ENCODE data around the gene PDE4D. TPM values are rescaled to one million over a fixed set of nuclear protein-coding genes. Genes with fewer than 3 reads are reported as not detected.

PDE4D gene
- total and polyA plus RNA-seq, 2 donors (not counting 3 experiments of a cell fraction or from before 2014, with no cell fraction given), result 34.5 to 51.2 TPM

DNA sequence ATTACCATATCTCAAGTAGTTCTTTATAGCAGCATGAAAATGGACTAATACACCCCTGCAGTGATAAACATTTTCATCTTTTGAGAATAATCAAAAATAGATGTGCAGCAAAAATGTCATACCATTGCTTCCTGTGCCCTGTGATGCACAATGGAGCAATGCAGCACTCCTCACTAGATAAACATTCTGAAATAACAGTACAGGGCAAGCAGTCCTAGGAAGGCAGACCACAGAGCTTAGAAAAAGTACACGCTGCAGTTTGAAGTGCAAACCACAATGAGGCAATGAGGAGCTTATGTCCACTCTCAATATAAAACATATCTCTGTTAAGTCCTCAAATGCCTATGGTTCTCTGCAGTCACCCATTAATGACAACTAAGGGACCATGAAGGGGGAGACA lies 367.6 kb downstream of the PDE4D start:
- no TSS peak for BruUV-seq (replicated peaks)
- no peak for TF ChIP-seq MYC (IDR thresholded peaks at IDR 0.05; ENCODE audit: low read depth, low read length)
- TF ChIP-seq POLR2AphosphoS5 (IDR thresholded peaks at IDR 0.05; ENCODE audit: insufficient read depth, low read depth, low read length), result peak; percentile 74
- TF ChIP-seq GATA2 (IDR thresholded peaks at IDR 0.05; ENCODE audit: insufficient read depth, insufficient read length, low read depth, low read length), result peak; percentile 45
- peak; percentile 65 for TF ChIP-seq JUN (IDR thresholded peaks at IDR 0.05; ENCODE audit: borderline replicate concordance, insufficient read depth, insufficient read length, low read depth)
- TF ChIP-seq, protein P1, sequence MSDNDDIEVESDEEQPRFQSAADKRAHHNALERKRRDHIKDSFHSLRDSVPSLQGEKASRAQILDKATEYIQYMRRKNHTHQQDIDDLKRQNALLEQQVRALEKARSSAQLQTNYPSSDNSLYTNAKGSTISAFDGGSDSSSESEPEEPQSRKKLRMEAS (IDR thresholded peaks at IDR 0.05; ENCODE audit: insufficient read depth, insufficient read length), result no peak
- TF ChIP-seq, protein P2, sequence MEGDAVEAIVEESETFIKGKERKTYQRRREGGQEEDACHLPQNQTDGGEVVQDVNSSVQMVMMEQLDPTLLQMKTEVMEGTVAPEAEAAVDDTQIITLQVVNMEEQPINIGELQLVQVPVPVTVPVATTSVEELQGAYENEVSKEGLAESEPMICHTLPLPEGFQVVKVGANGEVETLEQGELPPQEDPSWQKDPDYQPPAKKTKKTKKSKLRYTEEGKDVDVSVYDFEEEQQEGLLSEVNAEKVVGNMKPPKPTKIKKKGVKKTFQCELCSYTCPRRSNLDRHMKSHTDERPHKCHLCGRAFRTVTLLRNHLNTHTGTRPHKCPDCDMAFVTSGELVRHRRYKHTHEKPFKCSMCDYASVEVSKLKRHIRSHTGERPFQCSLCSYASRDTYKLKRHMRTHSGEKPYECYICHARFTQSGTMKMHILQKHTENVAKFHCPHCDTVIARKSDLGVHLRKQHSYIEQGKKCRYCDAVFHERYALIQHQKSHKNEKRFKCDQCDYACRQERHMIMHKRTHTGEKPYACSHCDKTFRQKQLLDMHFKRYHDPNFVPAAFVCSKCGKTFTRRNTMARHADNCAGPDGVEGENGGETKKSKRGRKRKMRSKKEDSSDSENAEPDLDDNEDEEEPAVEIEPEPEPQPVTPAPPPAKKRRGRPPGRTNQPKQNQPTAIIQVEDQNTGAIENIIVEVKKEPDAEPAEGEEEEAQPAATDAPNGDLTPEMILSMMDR (IDR thresholded peaks at IDR 0.05; ENCODE audit: extremely low read depth in 1 of 2, insufficient read depth in 1 of 2, low read depth in 1 of 2, low read length in 2 of 2), result peak in 1 of 2 donors; percentile 7
- peak; percentile 68 for TF ChIP-seq FOS (IDR thresholded peaks at IDR 0.05; ENCODE audit: borderline replicate concordance, insufficient read depth, low read length)
- no peak for TF ChIP-seq POLR2A (IDR thresholded peaks at IDR 0.05; ENCODE audit: low read depth, low read length)
- TF ChIP-seq EZH2 (IDR thresholded peaks at IDR 0.05; ENCODE audit: borderline replicate concordance, low read depth, low read length, severe bottlenecking), result no peak
- no peaks in the 10 kb centered on the region for H3K9me1 ChIP-seq (replicated peaks; ENCODE audit: control insufficient read depth, extremely low read depth, insufficient read depth, low read length)
- H3K9me3 ChIP-seq (replicated peaks; ENCODE audit: control insufficient read depth, insufficient read depth, low read length), result no peaks in the 10 kb centered on the region
- no peak overlapping the region for H2AFZ ChIP-seq (ENCODE audit: low read depth, low read length)
- DNase-seq (ENCODE audit: low read depth, low spot score) (peak; percentile 63), FAIRE-seq (peak; percentile 83)
- no peaks in the 10 kb centered on the region for H3K27me3 ChIP-seq (ENCODE audit: control insufficient read depth in 2 of 2, insufficient read depth in 2 of 2, low read length in 2 of 2)
- no peak overlapping the region for H3K4me3 ChIP-seq (replicated peaks in 1 of 3; ENCODE audit: insufficient read depth in 1 of 3, low read depth in 1 of 3, low read length in 3 of 3)
- no peak overlapping the region for H3K9ac ChIP-seq (replicated peaks; ENCODE audit: extremely low read depth, insufficient read depth, low read length)
- peak overlapping the region; percentile 88 for H3K27ac ChIP-seq (ENCODE audit: insufficient read depth, low read depth, low read length)
- dilution Hi-C loops (cut with MboI; ENCODE audit: extremely low pct_ligation_motif_present, low sequenced_read_pairs) (no loop called here), intact Hi-C loops (cut with micrococcal nuclease) (loop anchor here (1.0 to 5.0 kb wide), 4 partner anchors 8 to 136 kb away; no protein-coding TSS in a partner anchor)
- H3K4me1 ChIP-seq (ENCODE audit: control insufficient read depth, extremely low read depth, insufficient read depth, low read length), result peaks cover 33% of the 10 kb centered on the region
- CTCF ChIA-PET, result interaction anchor here (0.6 to 3.4 kb wide), 13 partner anchors 8 to 275 kb away, joined by 3 to 13 read pairs (median 4); no protein-coding TSS in a partner anchor
- POLR2A ChIA-PET, result interaction anchor here (0.6 kb wide), 1 partner anchor 145 kb away, joined by 3 read pairs; no protein-coding TSS in a partner anchor
- no peaks in the 10 kb centered on the region for H3K79me2 ChIP-seq (ENCODE audit: control insufficient read depth, insufficient read depth, low read length)
- H3K4me2 ChIP-seq (ENCODE audit: insufficient read depth, low read length), result peak overlapping the region; percentile 5
- H3K36me3 ChIP-seq (ENCODE audit: control insufficient read depth in 2 of 2, extremely low read depth in 1 of 2, insufficient read depth in 2 of 2, low read length in 2 of 2), result no peaks in the 10 kb centered on the region
- no peaks in the 10 kb centered on the region for H4K20me1 ChIP-seq (replicated peaks; ENCODE audit: control insufficient read depth, extremely low read depth, insufficient read depth, low read length)

Measured in endothelial cell of umbilical vein (primary cell).